Gastroesophageal sphincter (tissue), 3 donors: ENCODE data around the gene SYNM.

ENCODE experiments used
- CTCF ChIP-seq, 4 experiments: fragments of 200-600 bp in 2 of 4; fragments of 450-650 bp in 2 of 4; sonication (generic) in 1 of 4; IDR thresholded peaks; one replicate each; pipeline ENCODE4 v1.5.1; 2017 to 2019; ENCODE audit warnings: antibody characterized with exemption in 4 of 4, mild to moderate bottlenecking in 2 of 4, moderate library complexity in 2 of 4
- EP300 ChIP-seq: sonication (generic); formaldehyde crosslinking; IDR thresholded peaks from one replicate; pipeline ENCODE4 v1.6.1; 2017; ENCODE audit warnings: antibody characterized with exemption, mild to moderate bottlenecking
- POLR2A ChIP-seq, 2 donors: fragments of 450-650 bp; IDR thresholded peaks; one replicate each; pipeline ENCODE4 v1.6.1; 2017; ENCODE audit warnings: antibody characterized with exemption in 2 of 2, mild to moderate bottlenecking in 2 of 2, moderate library complexity in 1 of 2
- POLR2AphosphoS5 ChIP-seq: sonication (generic); formaldehyde crosslinking; IDR thresholded peaks from one replicate; pipeline ENCODE4 v1.6.1; 2017; ENCODE audit warnings: antibody characterized with exemption

- TF ChIP-seq CTCF (IDR thresholded peaks at IDR 0.05), result no peak
- no peak for TF ChIP-seq POLR2A (IDR thresholded peaks at IDR 0.05)
- no peak for TF ChIP-seq EP300
- TF ChIP-seq POLR2AphosphoS5, result no peak
These were observed 62.3 kb downstream of the SYNM start for GRCh38 chr15:99167201-99167600.
